HG03095 (cell line): Measurements from ENCODE around the gene GNS.

Source experiments
- ATAC-seq: cut with Tn5 transposase; IDR thresholded peaks from one replicate; pipeline ENCODE4 v1.9.1; 2021; ENCODE audit warnings: moderate library complexity; ENCODE audit not compliant: unreplicated experiment

The GNS gene

DNA sequence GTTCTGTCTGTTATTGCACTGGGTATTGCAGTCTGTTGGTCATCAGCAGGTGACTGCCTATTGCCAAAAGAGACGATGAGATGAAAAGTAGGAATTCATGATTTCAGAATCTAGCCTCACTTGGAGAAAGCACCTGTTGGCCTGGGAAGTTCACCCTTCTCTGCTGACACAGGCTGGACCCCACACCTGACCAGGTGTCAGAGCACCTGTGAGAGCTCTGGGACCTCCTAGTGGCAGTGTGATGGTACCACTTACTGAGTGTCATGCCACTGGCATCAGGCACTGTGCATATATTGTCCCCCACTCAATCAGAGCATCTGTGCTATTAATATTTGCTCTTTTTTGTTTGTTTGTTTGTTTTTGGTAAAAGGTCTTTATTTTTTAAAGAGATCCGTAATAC is 81.0 kb downstream of the GNS start:
- ATAC-seq = no peak

DNA sequence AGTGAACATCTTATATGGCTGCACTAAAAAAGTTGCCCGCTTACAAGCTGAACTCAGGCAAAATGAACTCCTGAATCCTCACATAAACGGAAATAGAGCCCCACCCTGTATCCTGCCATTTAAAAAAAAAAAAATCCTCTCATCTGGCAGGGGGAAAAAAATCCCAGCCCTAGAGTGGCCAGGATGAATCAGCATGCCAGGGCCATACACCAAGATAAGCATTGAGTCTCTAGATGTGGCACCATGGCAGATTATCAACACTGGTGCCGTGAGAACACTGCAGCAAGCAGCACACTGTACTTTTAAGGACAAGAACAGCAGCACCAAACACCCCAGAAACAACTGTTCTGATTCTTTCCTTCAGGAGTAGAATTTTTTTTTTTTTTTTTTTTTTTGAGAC is 83.4 kb downstream of the GNS start:
- no peak for ATAC-seq

DNA sequence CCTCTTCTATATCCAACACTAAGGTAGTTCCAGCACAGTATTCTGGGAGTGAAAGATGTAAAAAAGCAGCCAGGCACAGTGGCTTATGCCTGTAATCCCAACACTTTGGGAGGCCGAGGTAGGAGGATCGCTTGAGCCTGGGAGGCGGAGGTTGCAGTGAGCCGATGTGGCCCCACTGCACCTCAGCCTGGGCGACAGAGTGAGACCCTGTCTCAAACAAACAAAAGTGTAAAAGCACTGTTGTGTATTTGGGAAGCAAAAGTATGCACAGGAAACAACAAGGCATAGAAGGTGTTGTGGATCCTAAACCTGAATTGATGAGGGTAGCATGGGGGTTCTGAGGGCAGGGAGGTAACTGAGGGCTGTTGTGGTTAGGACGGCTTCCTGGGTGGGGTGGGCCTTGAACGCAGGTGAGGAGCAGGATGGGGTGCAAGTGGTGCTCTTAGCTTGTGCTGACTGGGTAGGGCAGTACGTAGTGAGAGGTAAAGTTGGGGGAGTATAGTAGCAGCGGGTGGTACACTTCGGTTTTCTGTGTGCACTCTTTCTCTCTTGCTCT is 84.8 kb downstream of the GNS start:
- ATAC-seq = no peak

DNA sequence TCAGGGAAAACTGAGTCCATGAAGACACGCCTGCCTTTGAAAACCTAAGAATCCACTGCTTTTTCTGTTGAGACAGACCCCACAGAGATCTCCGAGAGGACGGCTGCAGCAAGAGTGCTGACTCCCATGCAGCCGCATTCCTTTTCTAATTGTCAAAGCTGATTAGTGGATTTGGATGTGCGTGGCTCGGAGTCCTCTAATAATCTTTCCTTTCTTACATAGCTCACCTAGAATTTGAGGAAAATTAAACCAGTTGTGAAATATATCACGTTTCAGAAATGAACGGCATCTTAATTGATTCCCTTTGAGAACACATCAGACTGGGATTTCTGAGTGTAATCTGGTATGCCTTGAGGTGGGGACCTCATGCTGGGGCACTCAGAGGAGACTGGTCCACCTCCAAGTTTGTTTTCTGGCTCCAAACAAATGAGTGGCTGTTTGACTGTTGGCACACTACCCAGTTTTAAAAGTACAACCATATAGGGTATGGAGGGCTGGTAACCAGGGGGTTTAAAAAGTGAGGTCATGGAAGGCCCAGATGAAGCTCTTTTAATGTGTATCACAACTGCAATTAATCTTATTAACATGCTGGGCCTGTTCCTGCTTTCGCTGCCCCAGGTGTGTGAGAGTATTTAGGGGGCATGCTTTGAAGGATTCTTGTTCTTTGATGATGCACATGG is 85.6 kb downstream of the GNS start:
- no peak for ATAC-seq

GRCh38 chr12:64672925-64673409 is 86.2 kb downstream of the GNS start:
- no peak for ATAC-seq

DNA sequence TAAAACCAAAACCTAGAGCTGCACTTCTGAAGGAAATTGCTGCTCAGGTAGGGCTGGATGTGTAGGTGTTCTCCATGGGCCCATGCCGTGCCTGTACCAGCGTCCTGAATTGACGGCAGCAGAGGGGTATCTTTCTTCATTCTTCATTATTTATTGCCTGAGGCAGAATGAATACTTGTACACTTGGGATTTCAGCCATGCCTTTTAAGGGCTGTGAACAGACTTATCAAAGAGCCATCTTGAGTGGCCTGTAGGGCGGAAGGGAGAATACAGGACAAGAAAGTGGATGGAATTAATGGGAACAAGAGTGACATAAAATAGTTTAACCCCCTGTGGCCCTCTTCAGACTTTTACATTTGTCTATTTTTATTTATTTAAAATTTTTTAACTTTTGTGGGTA is 87.5 kb downstream of the GNS start:
- no peak for ATAC-seq

DNA sequence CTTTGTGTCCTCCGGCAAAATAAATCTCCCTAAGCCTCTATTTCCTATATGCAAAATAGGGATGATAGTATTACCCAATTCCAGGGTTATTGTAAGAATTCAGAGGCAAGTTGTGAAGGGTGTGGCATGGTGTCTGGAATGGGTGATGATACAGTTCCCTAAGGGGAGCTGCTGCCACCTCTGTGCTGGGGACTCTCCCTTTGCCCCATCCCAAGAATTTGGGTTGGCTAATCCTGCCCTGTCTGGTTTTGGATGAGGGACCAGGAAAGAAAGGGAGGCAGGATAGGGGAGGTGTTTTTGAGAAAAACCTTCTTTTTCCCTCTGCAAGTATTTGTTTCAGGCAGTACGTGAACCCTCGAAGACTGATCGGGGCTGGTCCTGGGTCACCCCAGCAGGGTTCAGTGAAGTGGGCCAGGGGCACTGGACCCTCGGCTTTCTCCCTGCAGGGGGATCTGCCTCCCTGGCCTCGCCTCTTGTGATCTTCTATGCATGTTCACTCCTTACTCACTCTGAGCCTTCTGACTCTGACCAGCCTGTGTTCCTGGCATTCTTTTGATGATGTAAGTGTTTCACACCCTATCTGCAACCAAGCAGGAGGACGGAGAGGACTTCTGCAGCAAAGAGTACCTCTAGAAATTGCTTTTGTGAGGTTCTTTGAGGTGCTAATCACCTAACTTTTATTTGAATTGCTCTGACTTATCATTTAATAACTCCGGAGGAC is 88.1 kb downstream of the GNS start:
- ATAC-seq = no peak

DNA sequence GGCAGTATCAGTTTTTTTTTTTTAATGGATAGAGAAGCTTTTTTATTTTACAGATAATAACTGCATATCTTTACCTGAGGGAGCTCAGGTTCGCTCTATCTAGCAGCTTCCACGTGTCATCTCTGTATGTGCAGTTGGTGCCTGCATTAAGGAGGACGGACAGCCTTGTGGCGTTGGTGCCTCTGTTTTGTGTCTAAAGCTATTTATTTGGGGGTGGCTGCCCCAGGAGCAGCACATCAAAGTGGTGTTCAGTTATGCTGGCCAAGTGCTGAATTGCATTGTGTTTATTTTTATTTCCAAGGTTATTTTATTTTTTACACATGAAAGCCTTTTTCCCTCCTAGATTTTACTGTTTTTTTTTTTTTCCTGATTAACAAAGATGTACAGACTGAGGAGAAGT is 89.2 kb downstream of the GNS start:
- no peak for ATAC-seq

- peak; percentile 63 for ATAC-seq
These were observed 89.8 kb downstream of the GNS start for GRCh38 chr12:64669270-64669842.

- ATAC-seq = no peak
These were observed 91.4 kb downstream of the GNS start for GRCh38 chr12:64667793-64668192.

GRCh38 chr12:64666054-64666914 is 92.9 kb downstream of the GNS start:
- peak; percentile 51 for ATAC-seq

DNA sequence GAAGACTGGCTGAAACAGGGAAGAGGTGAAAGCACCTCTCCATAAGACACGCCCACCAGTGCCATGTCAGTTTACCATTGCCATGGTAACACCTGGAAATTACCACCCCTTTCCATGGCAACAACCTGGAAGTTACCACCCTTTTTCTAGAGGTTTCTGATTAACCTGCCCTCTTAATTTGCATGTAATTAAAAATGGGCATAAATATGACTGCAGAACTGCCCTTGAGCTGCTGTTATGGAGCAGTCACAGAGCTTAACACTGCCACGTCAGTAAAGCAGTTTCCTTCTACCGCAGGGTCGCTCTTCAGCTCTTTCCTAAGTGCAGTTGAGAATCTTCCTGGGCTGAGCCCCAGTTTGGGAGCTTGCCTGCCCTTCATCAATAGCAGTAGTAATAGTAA is 93.7 kb downstream of the GNS start:
- ATAC-seq = peak; percentile 29
